HUES6 (cell line): ENCODE data around the gene PLXDC1.

ENCODE experiments used
- H3K27ac ChIP-seq: 2 replicates; pipeline ENCODE4 v1.7.0; 2013; ENCODE audit warnings: low read depth, mild to moderate bottlenecking, low read length, inconsistent platforms
- H3K27me3 ChIP-seq: 2 replicates; pipeline ENCODE4 v1.6.1; 2013; ENCODE audit warnings: low read length; ENCODE audit not compliant: control insufficient read depth, insufficient read depth
- H3K36me3 ChIP-seq: 2 replicates; pipeline ENCODE4 v1.6.1; 2013; ENCODE audit warnings: low read length; ENCODE audit not compliant: control insufficient read depth, insufficient read depth
- H3K4me1 ChIP-seq: 2 replicates; pipeline ENCODE4 v1.6.1; 2013; ENCODE audit warnings: low read length; ENCODE audit not compliant: control insufficient read depth, insufficient read depth
- H3K4me3 ChIP-seq: 2 replicates; pipeline ENCODE4 v1.5.1; 2013; ENCODE audit warnings: low read depth, low read length
- H3K9ac ChIP-seq: one replicate; pipeline ENCODE4 v1.6.1; 2013; ENCODE audit warnings: mild to moderate bottlenecking, low read length
- H3K9me3 ChIP-seq: 2 replicates; pipeline ENCODE4 v1.6.1; 2013; ENCODE audit warnings: low read depth, low read length; ENCODE audit not compliant: control insufficient read depth, insufficient read depth

Gene PLXDC1

GRCh38 chr17:39096508-39097149, 54.8 kb downstream of the PLXDC1 start:
- peaks cover 32% of the 10 kb centered on the region for H3K4me1 ChIP-seq
- H3K9ac ChIP-seq: no peak overlapping the region
- H3K9me3 ChIP-seq: no peaks in the 10 kb centered on the region
- peaks cover 10% of the 10 kb centered on the region; the same call in 1 of the 2 replicates for H3K27me3 ChIP-seq
- no peaks in the 10 kb centered on the region for H3K36me3 ChIP-seq
- no peak overlapping the region for H3K27ac ChIP-seq
- no peak overlapping the region for H3K4me3 ChIP-seq

- H3K9me3 ChIP-seq: no peaks in the 10 kb centered on the region
- H3K27ac ChIP-seq: no peak overlapping the region
- H3K36me3 ChIP-seq: no peaks in the 10 kb centered on the region
- peaks cover 32% of the 10 kb centered on the region for H3K4me1 ChIP-seq
- H3K9ac ChIP-seq: no peak overlapping the region
- peaks cover 10% of the 10 kb centered on the region; the same call in 1 of the 2 replicates for H3K27me3 ChIP-seq
- no peak overlapping the region for H3K4me3 ChIP-seq
These were observed 56.1 kb downstream of the PLXDC1 start for GRCh38 chr17:39095309-39095686.

- no peak overlapping the region for H3K9ac ChIP-seq
- H3K4me3 ChIP-seq: no peak overlapping the region
- no peak overlapping the region for H3K27ac ChIP-seq
These were observed 56.7 kb downstream of the PLXDC1 start for GRCh38 chr17:39094607-39095308.

GRCh38 chr17:39092692-39093230, 58.7 kb downstream of the PLXDC1 start:
- H3K4me3 ChIP-seq: no peak overlapping the region
- H3K27me3 ChIP-seq: no peaks in the 10 kb centered on the region
- peaks cover 19% of the 10 kb centered on the region for H3K4me1 ChIP-seq
- no peaks in the 10 kb centered on the region for H3K36me3 ChIP-seq
- H3K27ac ChIP-seq: no peak overlapping the region
- no peaks in the 10 kb centered on the region for H3K9me3 ChIP-seq
- H3K9ac ChIP-seq: no peak overlapping the region

More at GRCh38 chr17:39094607-39095308, 56.7 kb downstream of the PLXDC1 start:
- Histone ChIP-seq H3K4me1 (peaks cover 32% of the 10 kb centered on the region), H3K27me3 (peaks cover 9% of the 10 kb centered on the region; the same call in 1 of the 2 replicates), H3K36me3 (no peaks in the 10 kb centered on the region), H3K9me3 (no peaks in the 10 kb centered on the region)

- H3K27me3 ChIP-seq: no peaks in the 10 kb centered on the region
- H3K9ac ChIP-seq: no peak overlapping the region
- H3K9me3 ChIP-seq: no peaks in the 10 kb centered on the region
- H3K27ac ChIP-seq: no peak overlapping the region
- H3K36me3 ChIP-seq: no peaks in the 10 kb centered on the region
- H3K4me3 ChIP-seq: no peak overlapping the region
- peaks cover 11% of the 10 kb centered on the region for H3K4me1 ChIP-seq
These were observed 60.4 kb downstream of the PLXDC1 start for GRCh38 chr17:39090908-39091665.

- Histone ChIP-seq H3K9ac (no peak overlapping the region), H3K9me3 (no peaks in the 10 kb centered on the region), H3K27ac (no peak overlapping the region), H3K4me1 (peaks cover 11% of the 10 kb centered on the region), H3K36me3 (no peaks in the 10 kb centered on the region), H3K4me3 (no peak overlapping the region), H3K27me3 (no peaks in the 10 kb centered on the region)
These were observed 61.0 kb downstream of the PLXDC1 start for GRCh38 chr17:39090400-39090799.

GRCh38 chr17:39084558-39084957, 66.9 kb downstream of the PLXDC1 start:
- Histone ChIP-seq H3K9ac (no peak overlapping the region), H3K4me3 (no peak overlapping the region), H3K4me1 (peaks cover 16% of the 10 kb centered on the region), H3K36me3 (no peaks in the 10 kb centered on the region), H3K9me3 (no peaks in the 10 kb centered on the region), H3K27me3 (no peaks in the 10 kb centered on the region; the same call in 1 of the 2 replicates), H3K27ac (no peak overlapping the region)

- Histone ChIP-seq H3K27ac (no peak overlapping the region), H3K4me3 (no peak overlapping the region), H3K36me3 (no peaks in the 10 kb centered on the region), H3K9me3 (no peaks in the 10 kb centered on the region), H3K9ac (no peak overlapping the region), H3K27me3 (no peaks in the 10 kb centered on the region; the same call in 1 of the 2 replicates), H3K4me1 (peaks cover 16% of the 10 kb centered on the region)
These were observed 68.2 kb downstream of the PLXDC1 start for GRCh38 chr17:39083270-39083669.

GRCh38 chr17:39082482-39082881, 69.0 kb downstream of the PLXDC1 start:
- Histone ChIP-seq H3K9me3 (no peaks in the 10 kb centered on the region), H3K27ac (no peak overlapping the region), H3K9ac (no peak overlapping the region), H3K4me3 (no peak overlapping the region), H3K4me1 (peaks cover 16% of the 10 kb centered on the region), H3K36me3 (no peaks in the 10 kb centered on the region), H3K27me3 (no peaks in the 10 kb centered on the region; the same call in 1 of the 2 replicates)

- Histone ChIP-seq H3K4me1 (peaks cover 16% of the 10 kb centered on the region), H3K27me3 (no peaks in the 10 kb centered on the region; the same call in 1 of the 2 replicates), H3K36me3 (no peaks in the 10 kb centered on the region), H3K27ac (no peak overlapping the region), H3K9ac (no peak overlapping the region), H3K4me3 (no peak overlapping the region), H3K9me3 (no peaks in the 10 kb centered on the region)
These were observed 69.6 kb downstream of the PLXDC1 start for GRCh38 chr17:39081851-39082250.
